Muscle layer of colon (tissue), 2 donors: ENCODE results near the gene CLASRP.
"Not testable (repeated sequence)": the region's sequence is repeated elsewhere in the genome, so short reads cannot be mapped to it uniquely, and the experiment has no call there.

Source experiments
- H3K27ac ChIP-seq: one replicate; pipeline ENCODE4 v1.7.0; 2013; ENCODE audit warnings: low read depth, mild to moderate bottlenecking, low read length, moderate library complexity
- H3K27me3 ChIP-seq, 2 donors: one replicate each; pipeline ENCODE4 v1.7.0; 2013; ENCODE audit warnings: low read length in 2 of 2, mild to moderate bottlenecking in 2 of 2; ENCODE audit not compliant: insufficient read depth in 2 of 2, control insufficient read depth in 1 of 2
- H3K36me3 ChIP-seq: one replicate; pipeline ENCODE4 v1.7.0; 2013; ENCODE audit warnings: mild to moderate bottlenecking, low read length; ENCODE audit not compliant: insufficient read depth
- H3K4me1 ChIP-seq: one replicate; pipeline ENCODE4 v1.7.0; 2013; ENCODE audit warnings: mild to moderate bottlenecking, low read length; ENCODE audit not compliant: insufficient read depth
- H3K4me3 ChIP-seq, 2 donors: one replicate each; pipeline ENCODE4 v1.7.0; 2013; ENCODE audit warnings: low read length in 2 of 2, low read depth in 1 of 2, mild to moderate bottlenecking in 1 of 2, moderate library complexity in 1 of 2
- H3K9ac ChIP-seq: one replicate; pipeline ENCODE4 v1.7.0; 2013; ENCODE audit warnings: low read length
- H3K9me3 ChIP-seq: one replicate; pipeline ENCODE4 v1.7.0; 2013; ENCODE audit warnings: mild to moderate bottlenecking, low read length
- donor health status: abdominal sarcoma.
- donor health status: Adenocarcinoma of cecum.

Gene CLASRP

DNA sequence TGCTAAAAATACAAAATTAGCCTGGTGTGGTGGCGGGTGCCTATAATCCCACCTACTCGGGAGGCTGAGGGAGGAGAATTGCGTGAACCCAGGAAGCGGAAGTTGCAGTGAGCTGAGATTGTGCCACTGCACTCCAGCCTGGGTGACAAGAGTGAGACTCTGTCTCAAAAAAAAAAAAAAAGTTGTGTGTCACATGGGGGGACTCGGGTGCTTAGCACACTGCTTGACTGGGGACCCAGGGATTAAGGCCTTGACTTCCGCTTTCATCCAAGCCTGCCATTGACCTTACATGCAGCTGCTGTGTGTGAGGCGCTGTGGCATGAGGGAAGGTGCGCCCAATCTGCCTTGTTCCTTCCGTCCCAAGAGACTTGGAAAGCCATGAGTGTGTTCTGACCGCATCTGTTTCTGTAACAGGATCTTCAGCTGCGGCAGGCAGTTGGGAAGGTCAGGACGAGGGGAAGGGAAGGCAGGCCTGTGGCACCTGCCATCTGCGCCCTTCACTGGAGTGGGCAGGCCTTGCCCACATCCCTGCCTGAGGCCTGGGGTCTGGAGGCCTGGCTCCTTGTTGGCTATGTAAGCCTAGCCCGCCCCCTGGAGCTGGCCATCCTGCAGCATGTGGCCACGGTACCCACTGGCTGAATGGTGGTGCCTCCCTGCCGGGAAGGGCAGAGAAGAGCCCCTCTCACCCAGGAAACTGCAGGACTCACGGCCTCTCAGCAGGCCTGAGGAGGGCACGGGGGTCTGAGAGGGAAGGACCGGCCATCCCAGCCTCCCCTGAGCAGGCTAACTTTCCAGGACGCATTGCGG lies 77.2 kb downstream of the CLASRP start:
- Histone ChIP-seq H3K9ac (no peak overlapping the region), H3K9me3 (no peaks in the 10 kb centered on the region), H3K27me3 (no peaks in the 10 kb centered on the region), H3K27ac (no peak overlapping the region), H3K4me1 (peaks cover 13% of the 10 kb centered on the region), H3K36me3 (no peaks in the 10 kb centered on the region), H3K4me3 (no peak overlapping the region)

DNA sequence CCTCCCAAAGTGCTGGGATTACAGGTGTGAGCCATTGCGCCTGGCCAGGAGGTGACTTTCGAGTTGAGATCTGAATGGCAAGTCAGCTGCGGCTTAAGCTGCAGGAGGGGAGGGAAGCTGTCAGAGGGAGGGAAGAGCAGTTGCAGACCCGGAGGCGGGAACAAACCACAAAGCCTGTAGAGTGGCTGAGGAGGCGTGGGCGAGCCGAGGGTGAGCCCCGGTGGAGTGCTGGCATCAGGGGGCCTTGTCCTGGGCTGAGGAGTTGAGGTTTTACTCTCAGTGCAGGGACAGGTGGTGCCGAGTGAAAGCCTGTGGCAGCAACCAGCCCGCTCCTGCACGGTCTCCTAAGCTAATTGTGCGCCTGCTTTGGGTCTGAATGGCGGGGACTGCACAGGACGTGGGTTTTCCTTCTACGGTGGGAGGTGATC lies 78.3 kb downstream of the CLASRP start:
- Histone ChIP-seq H3K9me3 (no peaks in the 10 kb centered on the region), H3K36me3 (no peaks in the 10 kb centered on the region), H3K9ac (no peak overlapping the region), H3K4me1 (peaks cover 13% of the 10 kb centered on the region), H3K27ac (no peak overlapping the region), H3K27me3 (no peaks in the 10 kb centered on the region), H3K4me3 (no peak overlapping the region)

- no peak overlapping the region for H3K9ac ChIP-seq
- H3K27me3 ChIP-seq, result no peaks in the 10 kb centered on the region
- no peak overlapping the region for H3K4me3 ChIP-seq
- H3K4me1 ChIP-seq, result peaks cover 13% of the 10 kb centered on the region
- no peak overlapping the region for H3K27ac ChIP-seq
- H3K36me3 ChIP-seq, result no peaks in the 10 kb centered on the region
- H3K9me3 ChIP-seq, result no peaks in the 10 kb centered on the region
These were observed 78.8 kb downstream of the CLASRP start for GRCh38 chr19:45117671-45118070.

GRCh38 chr19:45118106-45118505 lies 79.3 kb downstream of the CLASRP start:
- no peaks in the 10 kb centered on the region for H3K27me3 ChIP-seq
- H3K4me3 ChIP-seq, result no peak overlapping the region

DNA sequence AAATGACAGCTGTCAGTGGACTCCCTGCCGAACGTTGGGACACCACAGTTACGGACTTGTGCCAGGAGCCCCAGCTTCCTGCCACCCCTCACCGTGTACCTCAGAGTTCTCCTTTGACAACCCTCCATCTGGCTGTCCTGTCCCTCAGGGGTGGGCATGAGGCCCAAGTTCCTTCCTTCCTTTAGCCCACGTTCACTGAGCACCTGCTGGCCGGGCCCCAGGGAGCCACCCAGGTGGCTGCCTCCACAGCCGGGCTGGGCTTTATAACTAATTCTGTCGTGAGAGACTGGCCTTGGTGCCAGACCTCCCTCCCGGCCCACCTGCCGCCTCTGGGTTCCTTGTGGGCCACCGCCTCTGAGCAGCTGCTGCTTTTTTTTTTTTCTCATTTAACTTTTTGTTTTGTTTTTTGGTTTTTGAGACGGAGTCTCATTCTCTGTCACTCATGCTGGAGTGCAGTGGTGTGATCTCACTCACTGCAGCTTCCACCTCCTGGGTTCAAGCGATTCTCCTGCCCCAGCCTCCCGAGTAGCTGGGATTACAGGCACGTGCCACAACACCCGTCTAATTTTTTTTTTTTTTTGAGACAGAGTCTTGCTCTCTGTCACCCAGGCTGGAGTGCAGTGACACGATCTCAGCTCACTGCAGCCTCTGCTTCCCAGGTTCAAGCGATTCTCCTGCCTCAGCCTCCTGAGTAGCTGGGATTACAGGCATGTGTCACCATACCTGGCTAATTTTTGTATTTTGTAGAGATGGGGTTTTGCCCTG lies 79.9 kb downstream of the CLASRP start:
- peaks cover 13% of the 10 kb centered on the region for H3K4me1 ChIP-seq
- not testable (repeated sequence) for H3K9ac ChIP-seq, H3K27ac ChIP-seq

More at GRCh38 chr19:45118106-45118505, 79.3 kb downstream of the CLASRP start:
- no peaks in the 10 kb centered on the region for H3K36me3 ChIP-seq
- H3K27ac ChIP-seq, result no peak overlapping the region
- no peaks in the 10 kb centered on the region for H3K9me3 ChIP-seq
- no peak overlapping the region for H3K9ac ChIP-seq
- peaks cover 13% of the 10 kb centered on the region for H3K4me1 ChIP-seq

DNA sequence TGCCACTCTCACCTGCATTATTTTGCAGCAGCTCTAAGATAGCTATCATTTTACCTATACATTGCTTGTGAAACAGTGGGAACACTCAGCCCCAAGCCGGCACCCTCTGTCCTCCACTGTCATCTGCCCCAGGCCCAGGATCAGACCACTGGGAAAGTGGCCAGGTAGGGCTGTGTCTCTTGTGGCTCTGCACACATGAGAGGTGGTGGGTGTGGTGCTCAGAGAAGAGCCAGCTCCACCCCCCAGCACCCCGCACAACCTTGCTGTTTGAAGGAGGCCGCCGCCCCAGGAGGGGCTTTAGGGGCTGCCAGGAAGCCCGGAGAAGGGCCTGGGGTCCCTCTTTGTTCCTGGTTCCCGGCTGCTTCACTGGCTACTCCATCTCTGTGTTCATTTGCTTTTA lies 80.7 kb downstream of the CLASRP start:
- peaks cover 13% of the 10 kb centered on the region for H3K4me1 ChIP-seq
- H3K27me3 ChIP-seq, result no peaks in the 10 kb centered on the region
- H3K36me3 ChIP-seq, result no peaks in the 10 kb centered on the region
- H3K27ac ChIP-seq, result no peak overlapping the region
- no peaks in the 10 kb centered on the region for H3K9me3 ChIP-seq
- no peak overlapping the region for H3K9ac ChIP-seq
- no peak overlapping the region for H3K4me3 ChIP-seq

More for the DNA sequence above, 79.9 kb downstream of the CLASRP start:
- H3K27me3 ChIP-seq, H3K9me3 ChIP-seq, H3K4me3 ChIP-seq, H3K36me3 ChIP-seq: not testable (repeated sequence)
